NCI-H128 (cell line): Measurements from ENCODE around the gene ZSWIM5.
"Not testable (repeated sequence)": the region's sequence is repeated elsewhere in the genome, so short reads cannot be mapped to it uniquely, and the experiment has no call there.

ENCODE experiments used
- DNase-seq: peaks from one replicate; lab custom pipeline; 2025; ENCODE audit not compliant: unreplicated experiment; lab: John Stamatoyannopoulos, UW

ZSWIM5 gene

DNA sequence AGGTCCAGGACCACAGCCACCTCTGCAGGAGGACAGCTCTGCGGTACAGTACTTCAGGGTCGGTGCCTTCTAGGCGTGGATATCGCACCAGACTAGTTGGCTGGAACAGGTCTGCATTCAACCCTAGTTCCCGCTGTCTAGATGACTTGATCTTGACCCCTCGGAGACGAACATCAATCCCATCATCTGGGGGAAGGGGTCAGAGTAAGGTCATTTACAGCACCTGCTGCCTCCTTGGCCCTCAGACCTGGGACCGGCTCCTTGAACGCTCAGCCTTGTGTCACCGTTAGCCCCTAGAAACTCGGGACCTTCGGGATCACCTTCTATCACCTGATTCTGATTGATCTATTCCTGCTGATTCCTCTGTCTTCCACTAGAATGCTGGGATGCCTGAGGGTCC is 197.9 kb downstream of the ZSWIM5 start:
- DNase-seq, result no peak

GRCh38 chr1:45008076-45008475 is 198.3 kb downstream of the ZSWIM5 start:
- DNase-seq, result no peak

- DNase-seq, result no peak
These were observed 199.1 kb downstream of the ZSWIM5 start for GRCh38 chr1:45007311-45007710.

DNA sequence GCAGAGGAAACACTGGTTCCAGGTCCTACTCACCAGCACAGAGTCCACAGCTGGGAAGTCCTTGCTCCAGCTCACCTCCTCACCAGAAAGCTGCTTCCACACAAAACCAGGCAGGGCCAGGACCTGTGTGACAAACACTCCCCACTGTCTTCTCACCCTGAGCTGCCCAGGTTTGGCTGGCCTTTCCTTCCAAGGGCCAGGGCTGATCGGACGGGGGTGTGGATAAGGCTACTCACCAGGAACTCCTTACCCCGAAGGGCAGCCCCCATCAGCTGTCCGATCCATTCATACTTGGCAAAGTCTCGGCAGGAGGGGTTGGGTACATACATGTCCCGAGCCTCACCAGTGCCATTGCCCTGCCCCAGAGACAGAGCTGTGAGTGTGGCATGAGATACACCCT is 200.6 kb downstream of the ZSWIM5 start:
- no peak for DNase-seq

DNA sequence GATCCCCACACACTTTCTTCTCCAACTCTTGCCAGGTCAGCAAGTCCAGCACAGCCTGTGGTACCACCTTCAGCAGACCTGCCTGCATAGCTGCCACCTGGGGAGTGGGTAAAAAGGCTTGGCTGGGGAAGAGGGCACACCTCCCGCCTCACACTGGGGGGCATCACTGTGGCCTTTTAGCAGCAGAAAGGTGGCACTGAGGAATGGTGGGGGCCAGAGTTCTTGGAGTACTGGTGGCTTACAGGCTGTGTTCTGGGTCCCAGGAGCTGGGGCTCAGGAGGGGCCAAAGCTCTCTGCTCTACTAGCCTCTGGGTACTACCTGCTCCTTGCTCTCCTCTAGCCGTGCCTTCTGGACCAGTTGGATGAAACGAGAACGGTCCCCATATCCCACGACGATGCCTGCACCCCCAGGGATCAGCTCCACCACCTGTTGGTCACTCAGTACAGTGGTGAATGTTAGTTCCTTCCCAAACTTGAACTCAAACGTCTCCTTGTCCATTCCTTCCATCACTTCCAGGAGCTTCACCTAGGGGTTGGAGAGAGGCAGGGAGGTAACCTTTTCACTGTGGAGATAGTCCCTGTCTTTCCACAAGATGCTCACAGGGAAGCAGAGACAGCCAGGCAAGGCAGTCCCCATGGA is 202.0 kb downstream of the ZSWIM5 start:
- no peak for DNase-seq

DNA sequence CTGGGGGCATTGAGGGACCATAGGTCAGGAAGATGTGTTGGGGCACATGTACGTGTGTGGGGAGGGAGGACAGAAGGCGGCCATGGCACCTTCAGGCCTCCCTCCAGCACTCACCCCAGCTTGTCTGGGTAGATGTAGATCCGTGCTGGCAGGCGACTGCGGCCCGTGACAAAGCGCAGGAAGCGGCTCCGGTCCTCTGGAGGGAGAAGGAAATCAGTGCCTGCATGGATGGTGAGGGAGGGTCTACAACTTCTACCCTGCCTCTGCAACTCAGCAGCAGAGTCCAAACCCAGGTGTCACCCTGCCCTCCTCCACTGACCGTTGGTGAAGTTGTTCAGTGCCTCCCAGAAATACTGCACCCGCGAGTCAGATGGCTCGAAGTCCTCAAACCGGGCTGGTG is 202.7 kb downstream of the ZSWIM5 start:
- no peak for DNase-seq

- DNase-seq, result no peak
These were observed 203.5 kb downstream of the ZSWIM5 start for GRCh38 chr1:45002650-45003645.

- DNase-seq, result not testable (repeated sequence)
These were observed 204.8 kb downstream of the ZSWIM5 start for GRCh38 chr1:45001576-45001975.

GRCh38 chr1:45001011-45001481 is 205.4 kb downstream of the ZSWIM5 start:
- no peak for DNase-seq

- no peak for DNase-seq
These were observed 207.2 kb downstream of the ZSWIM5 start for GRCh38 chr1:44999232-44999631.

DNA sequence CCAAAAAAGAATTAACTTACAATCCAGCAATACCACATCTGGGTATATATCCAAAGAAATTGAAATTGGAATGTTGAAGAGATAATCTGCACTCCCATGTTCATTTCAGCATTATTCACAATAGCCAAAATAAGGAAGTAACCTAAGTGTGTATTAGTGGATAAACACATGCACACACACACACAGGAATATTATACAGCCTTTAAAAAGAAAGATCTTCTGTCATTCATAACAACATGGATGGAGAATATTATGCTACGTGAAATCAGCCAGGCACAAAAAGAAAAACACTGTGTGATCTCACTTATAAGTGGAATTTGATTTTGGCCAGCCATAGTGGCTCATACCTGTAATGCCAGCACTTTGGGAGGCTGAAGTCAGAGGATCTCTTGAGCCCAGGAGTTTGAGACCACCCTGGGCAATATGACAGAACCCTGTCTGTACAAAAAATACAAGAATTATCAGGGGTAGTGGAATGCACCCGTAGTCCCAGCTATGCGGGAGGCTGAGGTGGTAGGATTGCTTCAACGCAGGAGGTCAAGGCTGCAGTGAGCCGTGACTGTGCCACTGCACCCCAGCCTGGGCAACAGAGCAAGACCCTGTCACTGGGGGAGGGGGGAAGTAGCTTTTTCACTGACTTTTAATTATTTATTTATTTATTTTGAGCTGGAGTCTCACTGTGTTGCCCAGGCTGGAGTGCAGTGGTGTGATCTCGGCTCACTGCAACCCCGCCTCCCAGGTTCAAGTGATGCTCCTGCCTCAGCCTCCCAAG is 210.8 kb downstream of the ZSWIM5 start:
- no peak for DNase-seq

DNA sequence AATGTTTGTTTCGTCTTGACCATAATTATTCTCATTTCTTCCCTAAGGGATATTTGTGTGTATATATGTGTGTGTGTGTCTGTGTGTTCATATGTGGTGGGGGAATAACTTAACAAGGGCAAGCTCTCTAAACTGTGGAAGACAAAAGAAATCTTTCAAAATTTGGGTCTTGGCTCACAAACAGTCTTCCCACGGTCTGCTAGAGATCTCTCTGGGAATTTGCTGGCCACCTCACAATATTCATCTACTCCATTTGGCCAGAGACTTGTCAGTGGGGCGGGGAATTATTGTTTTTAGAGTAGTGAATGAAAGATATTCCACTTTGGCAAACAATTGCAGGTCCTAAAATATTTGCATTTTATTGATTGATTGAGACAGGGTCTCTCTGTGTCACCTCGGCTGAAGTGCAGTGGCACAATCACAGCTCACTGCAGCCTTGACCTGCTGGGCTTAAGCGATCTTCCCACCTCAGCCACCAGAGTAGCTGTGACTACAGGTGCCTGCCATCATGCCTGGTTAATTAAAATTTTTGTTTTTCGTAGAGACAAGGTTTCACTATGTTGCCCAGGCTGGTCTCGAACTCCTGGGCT is 212.0 kb downstream of the ZSWIM5 start:
- no peak for DNase-seq

- DNase-seq, result no peak
These were observed 217.8 kb downstream of the ZSWIM5 start for GRCh38 chr1:44988531-44989156.

- no peak for DNase-seq
These were observed 220.6 kb downstream of the ZSWIM5 start for GRCh38 chr1:44985747-44986359.

GRCh38 chr1:44977372-44977771 is 229.0 kb downstream of the ZSWIM5 start:
- not testable (repeated sequence) for DNase-seq

DNA sequence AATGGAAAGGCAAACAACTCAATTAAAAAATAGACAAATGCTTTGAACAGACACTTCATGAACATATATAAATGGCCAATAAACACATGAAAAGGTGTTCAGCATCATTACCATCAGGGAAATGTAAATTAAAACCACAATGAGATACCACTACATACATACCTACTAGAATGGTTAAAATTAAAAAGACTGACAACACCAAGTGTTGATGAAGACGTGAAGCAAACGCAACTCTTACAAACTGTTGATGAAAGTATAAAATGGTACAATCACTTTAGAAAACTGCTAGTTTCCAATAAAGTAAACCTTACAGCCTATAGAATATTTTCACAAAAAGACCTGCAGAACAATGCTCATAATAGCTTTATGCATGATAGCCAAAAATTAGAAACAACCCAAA is 230.2 kb downstream of the ZSWIM5 start:
- DNase-seq, result no peak

DNA sequence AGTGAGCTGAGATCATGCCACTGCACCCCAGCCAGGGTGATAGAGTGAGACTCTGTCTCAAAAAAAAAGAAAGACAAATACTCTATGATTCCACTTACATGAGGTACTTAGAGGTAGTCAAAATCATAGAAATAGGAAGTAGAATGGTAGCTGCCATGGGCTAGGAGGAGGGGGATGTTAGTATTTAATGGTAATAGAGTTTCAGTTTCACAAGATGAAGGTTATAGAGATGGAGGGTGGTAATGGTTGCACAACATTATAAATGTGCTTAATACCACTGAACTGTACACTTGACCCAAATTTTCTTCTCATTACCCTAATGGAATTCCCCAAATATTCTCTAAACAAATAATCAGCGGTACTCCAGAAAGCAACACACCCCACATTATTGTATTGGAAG is 232.8 kb downstream of the ZSWIM5 start:
- DNase-seq, result no peak

- no peak for DNase-seq
These were observed 236.1 kb downstream of the ZSWIM5 start for GRCh38 chr1:44970317-44970716.
